GM04503 (cell line): ENCODE data around the gene NPC1.

ENCODE experiments used
- DNase-seq: peaks from one replicate; pipeline ENCODE4 v3.0.0-alpha.2; 2012; ENCODE audit warnings: low read depth

NPC1 gene

GRCh38 chr18:23484561-23485182 is 101.6 kb downstream of the NPC1 start:
- DNase-seq, result no peak
